CD8-positive, alpha-beta memory T cell (primary cell): ENCODE results near the gene FLAD1. TPM values are rescaled to one million over a fixed set of nuclear protein-coding genes. Genes with fewer than 3 reads are reported as not detected.
A peak's percentile ranks its signal among the peaks of the same experiment; 100 is the strongest.

Experiments used
- CTCF ChIA-PET: fragments of 350-600 bp; sonication (Branson Sonifier 250); formaldehyde crosslinking; loops from one replicate; lab custom pipeline; 2021; ENCODE audit warnings: antibody characterized with exemption; lab: Charles Lee
- POLR2A ChIA-PET: fragments of 350-600 bp; sonication (Branson Sonifier 250); formaldehyde crosslinking; loops from one replicate; lab custom pipeline; 2021; ENCODE audit warnings: antibody characterized with exemption; lab: Charles Lee
- DNase-seq, 5 donors: peaks; one replicate each; pipeline versions ENCODE4 v3.0.0 to v3.0.0-alpha.2; 2020 to 2022; ENCODE audit warnings: mixed read lengths in 1 of 5
- H3K27ac ChIP-seq: one replicate; pipeline ENCODE4 v1.7.0; 2013; ENCODE audit warnings: low read depth, mild to moderate bottlenecking, low read length, moderate library complexity
- H3K27me3 ChIP-seq: 2 replicates; pipeline ENCODE4 v1.7.0; 2013; ENCODE audit warnings: low read length, mild to moderate bottlenecking; ENCODE audit not compliant: insufficient read depth, poor library complexity, severe bottlenecking
- H3K36me3 ChIP-seq: 2 replicates; pipeline ENCODE4 v1.7.0; 2013; ENCODE audit warnings: mild to moderate bottlenecking, low read length, moderate library complexity; ENCODE audit not compliant: insufficient read depth
- H3K4me1 ChIP-seq: 2 replicates; pipeline ENCODE4 v1.7.0; 2013; ENCODE audit warnings: mild to moderate bottlenecking, low read length, moderate library complexity; ENCODE audit not compliant: insufficient read depth
- H3K4me3 ChIP-seq: 2 replicates; pipeline ENCODE4 v1.7.0; 2013; ENCODE audit warnings: mild to moderate bottlenecking, low read length
- H3K9me3 ChIP-seq: 2 replicates; pipeline ENCODE4 v1.7.0; 2013; ENCODE audit warnings: mild to moderate bottlenecking, low read length
- H3K27ac Mint-ChIP-seq, 8 donors: one replicate each; pipeline ENCODE4 v1.8.0; 2020 to 2021; ENCODE audit warnings: mixed read lengths in 8 of 8, mild to moderate bottlenecking in 6 of 8, inconsistent platforms in 3 of 8, moderate library complexity in 3 of 8
- H3K27me3 Mint-ChIP-seq, 2 donors: one replicate each; pipeline ENCODE4 v1.8.0; 2020 to 2021; ENCODE audit warnings: mixed read lengths in 2 of 2, mild to moderate bottlenecking in 1 of 2, moderate library complexity in 1 of 2
- H3K36me3 Mint-ChIP-seq, 3 donors: one replicate each; pipeline ENCODE4 v1.8.0; 2020 to 2021; ENCODE audit warnings: mixed read lengths in 3 of 3, inconsistent platforms in 1 of 3, mild to moderate bottlenecking in 1 of 3
- H3K4me1 Mint-ChIP-seq, 3 donors: one replicate each; pipeline ENCODE4 v1.8.0; 2020 to 2021; ENCODE audit warnings: mixed read lengths in 3 of 3, inconsistent platforms in 1 of 3, mild to moderate bottlenecking in 1 of 3
- H3K4me3 Mint-ChIP-seq, 7 donors: one replicate each; pipeline ENCODE4 v1.8.0; 2020 to 2021; ENCODE audit warnings: mixed read lengths in 7 of 7, mild to moderate bottlenecking in 6 of 7, moderate library complexity in 4 of 7, inconsistent platforms in 2 of 7
- H3K9me3 Mint-ChIP-seq, 5 donors: one replicate each; pipeline ENCODE4 v1.8.0; 2020 to 2022; ENCODE audit warnings: mixed read lengths in 5 of 5, mild to moderate bottlenecking in 3 of 5, moderate library complexity in 2 of 5, inconsistent platforms in 1 of 5
- polyA plus RNA-seq: library from polyadenylated mRNA; unstranded; fragments of 300-500 nt; fragmentation: Illumina TruSeq; gene quantifications from one replicate; pipeline ENCODE4 v1.2.3, GENCODE V29; 2021
- total RNA-seq, 2 experiments: library from RNA; stranded (reverse); gene quantifications; one replicate each; pipeline ENCODE4 v1.2.3, GENCODE V29; 2021

Gene FLAD1
- total and polyA plus RNA-seq, 3 experiments from 2014 or later, result 51.2 to 76.3 (median 73.7) TPM

GRCh38 chr1:154938604-154939399 lies 44.3 kb upstream of the FLAD1 start:
- ChIA-PET CTCF (interaction anchor here (0.9 to 3.3 kb wide), 5 partner anchors 16 to 379 kb away, joined by 3 to 30 read pairs (median 3); no protein-coding TSS in a partner anchor), POLR2A (interaction anchor here (1.0 to 2.8 kb wide), 4 partner anchors 13 to 23 kb away, joined by 3 to 45 read pairs (median 13); partner anchors contain the start of genes PBXIP1 and PYGO2)
- Mint-ChIP-seq H3K9me3 (no peaks in the 10 kb centered on the region), H3K27me3 (peaks cover 0 to 3% of the 10 kb centered on the region in 2 donors), H3K36me3 (peaks cover 0 to 19% (median under 1%) of the 10 kb centered on the region in 3 donors), H3K4me1 (peaks cover 65 to 88% (median 79%) of the 10 kb centered on the region in 3 donors), H3K4me3 (peak overlapping the region; percentile 41 to 98 (median 69)), H3K27ac (peak overlapping the region; percentile 80 to 100 (median 99))
- H3K27me3 ChIP-seq, result no peaks in the 10 kb centered on the region
- H3K27ac ChIP-seq, result no peak overlapping the region
- no peaks in the 10 kb centered on the region for H3K9me3 ChIP-seq
- peaks cover 66% of the 10 kb centered on the region for H3K4me1 ChIP-seq
- H3K4me3 ChIP-seq, result no peak overlapping the region
- DNase-seq, result no peak
- H3K36me3 ChIP-seq, result no peaks in the 10 kb centered on the region

- H3K4me3 Mint-ChIP-seq, result peak overlapping the region in 3 of 7 donors; percentile 25 to 55 (median 44)
- H3K27me3 Mint-ChIP-seq, result peaks cover 0 to 3% of the 10 kb centered on the region in 2 donors
- H3K27ac Mint-ChIP-seq, result peak overlapping the region; percentile 74 to 98 (median 90)
Observed at GRCh38 chr1:154940213-154940560, 43.0 kb upstream of the FLAD1 start.

GRCh38 chr1:154940651-154941194 lies 42.4 kb upstream of the FLAD1 start:
- H3K27ac ChIP-seq, result no peak overlapping the region
- peaks cover 66% of the 10 kb centered on the region for H3K4me1 ChIP-seq
- ChIA-PET POLR2A (interaction anchor here (2.6 kb wide), 1 partner anchor 14 kb away, joined by 15 read pairs; the partner anchor contains the start of gene PBXIP1), CTCF (interaction anchor here (1.0 to 2.3 kb wide), 4 partner anchors 15 to 121 kb away, joined by 3 to 9 read pairs (median 6); partner anchors contain the start of gene PBXIP1)
- peak in 1 of 5 donors; percentile 14 for DNase-seq
- no peaks in the 10 kb centered on the region for H3K27me3 ChIP-seq
- H3K4me3 Mint-ChIP-seq, result peak overlapping the region in 6 of 7 donors; percentile 20 to 55 (median 44)
- H3K36me3 ChIP-seq, result peaks cover 16% of the 10 kb centered on the region
- no peaks in the 10 kb centered on the region for H3K9me3 ChIP-seq
- peaks cover 59 to 86% (median 72%) of the 10 kb centered on the region in 3 donors for H3K4me1 Mint-ChIP-seq
- H3K4me3 ChIP-seq, result no peak overlapping the region
- H3K27ac Mint-ChIP-seq, result peak overlapping the region; percentile 74 to 98 (median 90)
- no peaks in the 10 kb centered on the region for H3K9me3 Mint-ChIP-seq
- H3K27me3 Mint-ChIP-seq, result peaks cover 0 to 3% of the 10 kb centered on the region in 2 donors
- H3K36me3 Mint-ChIP-seq, result peaks cover 0 to 38% (median 2%) of the 10 kb centered on the region in 3 donors

More at GRCh38 chr1:154940213-154940560, 43.0 kb upstream of the FLAD1 start:
- peaks cover 71% of the 10 kb centered on the region for H3K4me1 ChIP-seq
- H3K9me3 ChIP-seq, result no peaks in the 10 kb centered on the region
- H3K4me3 ChIP-seq, result no peak overlapping the region
- Mint-ChIP-seq H3K36me3 (peaks cover 0 to 33% (median 2%) of the 10 kb centered on the region in 3 donors), H3K4me1 (peaks cover 63 to 91% (median 78%) of the 10 kb centered on the region in 3 donors), H3K9me3 (no peaks in the 10 kb centered on the region)
- H3K27me3 ChIP-seq, result no peaks in the 10 kb centered on the region
- CTCF ChIA-PET, result interaction anchor here (1.0 to 2.3 kb wide), 4 partner anchors 16 to 122 kb away, joined by 3 to 9 read pairs (median 6); partner anchors contain the start of gene PBXIP1
- H3K36me3 ChIP-seq, result peaks cover 11% of the 10 kb centered on the region
- POLR2A ChIA-PET, result interaction anchor here (1.7 to 2.6 kb wide), 2 partner anchors 15 to 21 kb away, joined by 11 to 15 read pairs; partner anchors contain the start of genes PBXIP1 and PYGO2
- peak in 1 of 5 donors; percentile 36 for DNase-seq
- H3K27ac ChIP-seq, result no peak overlapping the region

- Histone ChIP-seq H3K4me1 (peaks cover 59% of the 10 kb centered on the region), H3K27me3 (no peaks in the 10 kb centered on the region), H3K27ac (peak overlapping the region; percentile 35), H3K4me3 (no peak overlapping the region), H3K36me3 (peaks cover 22% of the 10 kb centered on the region), H3K9me3 (no peaks in the 10 kb centered on the region)
- H3K4me1 Mint-ChIP-seq, result peaks cover 56 to 84% (median 69%) of the 10 kb centered on the region in 3 donors
- peaks cover 3 to 42% (median 4%) of the 10 kb centered on the region in 3 donors for H3K36me3 Mint-ChIP-seq
- H3K9me3 Mint-ChIP-seq, result no peaks in the 10 kb centered on the region
- peak overlapping the region in 2 of 7 donors; percentile 20 to 44 for H3K4me3 Mint-ChIP-seq
- POLR2A ChIA-PET, result interaction anchor here (2.6 kb wide), 1 partner anchor 13 kb away, joined by 15 read pairs; the partner anchor contains the start of gene PBXIP1
- DNase-seq, result no peak
- H3K27me3 Mint-ChIP-seq, result peaks cover 0 to 3% of the 10 kb centered on the region in 2 donors
- H3K27ac Mint-ChIP-seq, result peak overlapping the region; percentile 74 to 98 (median 88)
- CTCF ChIA-PET, result interaction anchor here (1.0 to 2.3 kb wide), 3 partner anchors 57 to 120 kb away, joined by 3 to 9 read pairs (median 6); no protein-coding TSS in a partner anchor
Observed at GRCh38 chr1:154941333-154942013, 41.7 kb upstream of the FLAD1 start.

- Histone ChIP-seq H3K27ac (peak overlapping the region; percentile 17), H3K27me3 (no peaks in the 10 kb centered on the region), H3K4me1 (peaks cover 54% of the 10 kb centered on the region), H3K4me3 (no peak overlapping the region), H3K9me3 (no peaks in the 10 kb centered on the region), H3K36me3 (peaks cover 42% of the 10 kb centered on the region)
- DNase-seq, result no peak
- Mint-ChIP-seq H3K27ac (peak overlapping the region; percentile 66 to 98 (median 90)), H3K36me3 (peaks cover 8 to 55% (median 8%) of the 10 kb centered on the region in 3 donors), H3K4me3 (peak overlapping the region; percentile 11 to 78 (median 55)), H3K4me1 (peaks cover 47 to 69% (median 57%) of the 10 kb centered on the region in 3 donors), H3K9me3 (no peaks in the 10 kb centered on the region), H3K27me3 (peaks cover 0 to 3% of the 10 kb centered on the region in 2 donors)
- ChIA-PET POLR2A (interaction anchor here (0.6 kb wide), 1 partner anchor 9 kb away, joined by 3 read pairs; no protein-coding TSS in a partner anchor), CTCF (interaction anchor here (0.7 to 2.6 kb wide), 9 partner anchors 17 to 274 kb away, joined by 3 to 7 read pairs (median 4); partner anchors contain the start of gene PYGO2)
Observed at GRCh38 chr1:154943649-154944400, 39.3 kb upstream of the FLAD1 start.

- DNase-seq, result no peak
- H3K4me3 ChIP-seq, result no peak overlapping the region
- Mint-ChIP-seq H3K9me3 (no peaks in the 10 kb centered on the region), H3K27ac (peak overlapping the region in 6 of 8 donors; percentile 88 to 98 (median 92)), H3K27me3 (peaks cover 0 to 4% of the 10 kb centered on the region in 2 donors), H3K4me3 (peak overlapping the region in 4 of 7 donors; percentile 16 to 44 (median 30)), H3K4me1 (peaks cover 46 to 70% (median 60%) of the 10 kb centered on the region in 3 donors), H3K36me3 (peaks cover 8 to 63% (median 9%) of the 10 kb centered on the region in 3 donors)
- H3K27ac ChIP-seq, result peak overlapping the region; percentile 24
- ChIA-PET CTCF (interaction anchor here (0.7 to 2.6 kb wide), 10 partner anchors 8 to 275 kb away, joined by 3 to 7 read pairs (median 4); partner anchors contain the start of genes PMVK and PYGO2), POLR2A (no interaction called here)
- peaks cover 54% of the 10 kb centered on the region for H3K4me1 ChIP-seq
- peaks cover 43% of the 10 kb centered on the region for H3K36me3 ChIP-seq
- no peaks in the 10 kb centered on the region for H3K9me3 ChIP-seq
- no peaks in the 10 kb centered on the region for H3K27me3 ChIP-seq
Observed at GRCh38 chr1:154944401-154945159, 38.6 kb upstream of the FLAD1 start.
